Activated naive CD8-positive, alpha-beta T cell treated with anti-CD3 and anti-CD28 coated beads, Interleukin-2, amount 50 U/mL, for 16 hours (primary cell): ENCODE results near the gene GABRB3.

Experiments
- DNase-seq: peaks from one replicate; pipeline ENCODE4 v3.0.0-alpha.2; 2020; ENCODE audit warnings: low read depth, low spot score

The GABRB3 gene

DNA sequence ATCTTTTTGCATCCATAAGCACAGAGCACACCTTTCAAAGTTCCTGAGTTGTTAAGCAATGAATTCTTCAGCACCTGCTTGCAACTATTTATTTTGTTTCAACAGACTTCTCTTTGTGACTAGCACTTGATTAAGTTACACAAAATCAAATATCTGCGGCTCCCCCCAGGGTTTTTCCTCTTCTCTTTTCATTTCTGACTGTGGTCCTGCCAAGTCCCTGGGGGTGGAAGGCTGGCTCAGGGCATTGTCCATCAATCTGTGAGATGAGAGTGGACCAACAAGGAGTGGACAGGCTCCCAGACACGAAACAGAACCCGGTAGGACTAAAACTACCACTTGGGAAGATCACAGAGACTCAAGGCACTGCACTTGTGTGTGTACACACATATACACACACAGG is 96.8 kb downstream of the GABRB3 start:
- DNase-seq, result no peak

DNA sequence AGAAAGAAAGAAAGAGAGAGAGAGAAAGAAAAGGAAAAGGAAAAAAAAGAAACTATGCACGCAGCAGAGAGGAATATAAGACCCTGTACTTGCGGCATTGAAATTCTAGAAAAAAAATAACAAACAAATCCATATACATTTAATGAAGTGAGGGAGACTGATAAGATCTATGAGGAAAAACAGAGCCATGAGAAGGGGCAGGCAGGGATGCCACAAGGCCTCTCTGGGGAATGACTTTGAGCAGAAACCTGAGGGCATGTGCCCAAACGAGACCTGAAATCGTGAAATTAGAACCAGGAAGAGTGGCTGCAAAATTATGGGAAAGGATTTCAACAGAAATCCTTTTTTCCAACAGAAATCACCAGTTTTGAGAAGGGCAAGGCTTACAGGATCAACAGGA is 98.4 kb downstream of the GABRB3 start:
- no peak for DNase-seq

DNA sequence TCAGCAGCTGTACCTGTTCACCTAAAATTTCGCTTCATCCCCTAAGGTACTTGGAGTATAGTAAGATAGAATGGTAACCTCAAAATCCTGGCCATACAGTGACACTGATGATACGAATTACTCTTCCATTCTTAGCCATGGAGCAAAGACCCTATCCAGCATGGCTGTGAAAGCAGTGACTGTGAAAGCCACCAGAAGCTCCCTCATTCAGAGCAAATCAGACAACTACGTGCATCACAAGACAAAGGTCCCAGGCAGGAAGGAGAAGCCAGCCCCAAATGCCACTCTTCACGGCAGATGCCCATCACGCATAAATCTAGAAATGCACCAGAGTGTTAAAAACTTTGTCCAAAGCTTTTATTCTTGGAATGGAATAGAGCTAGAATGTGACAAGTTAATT is 99.4 kb downstream of the GABRB3 start:
- no peak for DNase-seq

DNA sequence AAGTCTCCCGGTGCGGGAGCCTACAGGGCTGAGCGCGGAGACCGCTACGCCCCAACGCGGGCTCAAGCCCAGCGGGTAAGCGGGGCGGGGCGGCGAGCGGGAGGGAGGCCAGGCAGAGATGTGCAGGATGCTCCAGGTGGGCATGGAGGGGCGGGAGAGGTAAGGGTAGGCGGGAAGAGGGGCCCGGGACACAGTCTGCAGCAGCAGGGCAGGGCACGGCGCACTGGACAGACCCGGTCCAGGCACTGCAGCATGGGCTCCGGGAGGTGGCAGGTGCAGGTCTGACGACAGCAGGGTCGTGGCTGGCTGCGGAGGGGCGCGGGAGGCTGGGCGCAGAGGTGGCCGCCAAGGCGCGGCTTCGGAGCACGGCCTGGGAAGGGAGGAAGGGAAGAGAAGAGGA is 102.8 kb downstream of the GABRB3 start:
- DNase-seq, result no peak

DNA sequence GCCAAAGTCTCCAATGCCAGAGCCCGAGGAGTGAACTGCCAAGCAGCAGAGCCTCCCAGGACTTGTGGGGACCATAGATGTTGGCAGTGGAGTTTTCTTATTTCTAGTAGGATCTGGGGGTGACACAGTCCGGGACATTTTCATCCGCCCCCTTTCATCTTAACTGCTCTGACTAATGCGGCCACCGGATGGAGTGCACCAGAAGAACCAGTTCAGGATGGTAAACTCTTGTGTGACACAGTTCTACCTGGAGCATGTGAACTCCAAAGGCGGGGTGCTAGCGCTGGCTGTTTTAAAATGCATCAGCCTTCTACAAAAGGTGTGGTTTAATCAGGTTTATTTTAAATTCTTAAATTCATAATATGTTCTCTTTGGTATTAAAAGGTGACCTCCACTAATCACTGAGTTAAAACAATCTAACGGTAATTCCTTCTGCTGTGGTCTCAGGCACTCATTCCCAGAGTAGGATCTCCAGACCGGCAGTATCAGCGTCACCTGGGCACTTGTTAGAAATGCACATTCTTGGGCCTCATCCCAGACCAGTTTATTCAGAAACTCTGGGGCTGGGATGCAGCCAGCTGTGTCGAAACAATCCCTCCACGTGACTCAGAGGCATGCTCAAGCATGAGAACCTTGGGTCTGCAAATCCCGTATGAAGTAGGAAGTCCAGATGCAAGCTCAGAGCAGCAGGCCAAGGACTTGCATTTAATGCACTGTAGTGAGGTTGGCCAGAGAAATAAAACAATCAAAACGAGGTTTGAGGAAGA is 105.5 kb downstream of the GABRB3 start:
- no peak for DNase-seq

DNA sequence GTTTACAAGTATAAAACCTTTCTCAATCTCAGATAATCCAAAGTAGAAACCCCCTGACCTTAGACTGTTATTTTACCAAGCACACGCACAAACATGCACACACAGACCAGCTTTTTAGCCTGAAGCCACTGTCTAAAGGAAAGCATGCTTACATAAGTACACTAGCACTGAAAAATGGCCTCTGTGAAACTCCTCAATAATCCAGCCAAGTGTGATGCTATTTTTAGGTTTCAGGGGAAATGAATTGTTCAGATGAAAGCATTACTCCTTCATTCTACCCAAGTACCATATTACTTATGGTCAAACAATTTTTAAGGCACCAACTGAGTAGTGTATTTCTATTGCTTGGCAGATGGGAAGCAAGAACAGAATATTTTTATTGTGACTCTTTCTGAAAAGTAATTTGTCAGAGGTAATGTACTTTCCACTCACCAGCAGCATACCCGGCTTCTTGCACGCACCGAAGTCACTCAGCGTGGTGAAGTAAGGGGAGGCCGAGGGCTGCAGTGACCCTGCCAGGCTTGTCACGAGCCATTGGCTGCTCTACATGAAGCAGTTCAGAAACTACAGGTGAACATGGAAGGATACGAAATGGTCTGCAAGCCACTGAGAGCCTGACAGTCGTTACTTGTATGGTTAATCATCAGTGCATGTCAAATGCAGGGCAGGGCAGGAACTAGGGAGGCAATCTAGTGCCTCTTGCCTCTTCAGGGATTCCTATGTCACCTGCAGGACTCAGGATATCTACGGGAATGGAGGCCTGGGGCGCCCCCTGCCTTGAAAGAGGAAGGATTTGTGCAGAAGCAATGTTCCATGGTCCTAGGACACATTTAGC is 106.7 kb downstream of the GABRB3 start:
- no peak for DNase-seq

DNA sequence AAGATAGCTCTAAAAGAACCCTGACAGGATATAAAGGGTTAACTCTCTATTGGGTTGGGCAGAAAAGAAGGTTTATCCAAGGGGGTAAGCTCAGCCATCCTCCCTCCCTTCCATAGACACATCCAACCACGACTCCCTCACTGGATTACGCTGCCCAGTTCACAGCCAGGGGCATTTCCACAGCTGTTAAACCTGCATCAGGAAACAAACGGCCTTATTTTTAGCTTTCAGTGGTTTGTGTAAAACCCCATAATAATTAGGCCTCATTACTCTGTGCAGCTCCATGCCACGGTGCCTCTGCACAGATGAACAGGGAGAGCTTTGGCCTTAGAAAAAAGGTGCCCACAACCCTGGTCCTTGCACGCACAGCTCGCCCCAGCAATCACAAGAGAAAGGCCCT is 110.6 kb downstream of the GABRB3 start:
- DNase-seq, result no peak

DNA sequence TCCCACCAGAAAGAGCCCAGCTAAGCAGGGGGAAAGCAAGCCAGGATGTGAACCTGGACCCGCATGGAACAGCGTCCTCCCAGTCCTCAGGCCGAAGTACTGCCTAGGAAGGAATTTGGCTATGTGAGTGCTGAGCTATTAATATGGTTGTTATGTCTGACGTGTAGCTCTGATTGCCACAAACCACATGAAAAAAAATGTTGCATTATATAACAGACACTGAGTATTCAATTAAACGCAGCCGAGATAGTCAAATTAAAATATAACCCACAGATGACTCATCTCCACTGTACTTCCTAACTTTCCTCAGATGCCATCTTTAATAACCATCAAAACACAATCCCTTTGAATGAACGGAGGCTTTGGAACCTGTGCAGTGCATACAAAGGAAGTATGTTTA is 111.1 kb downstream of the GABRB3 start:
- no peak for DNase-seq

DNA sequence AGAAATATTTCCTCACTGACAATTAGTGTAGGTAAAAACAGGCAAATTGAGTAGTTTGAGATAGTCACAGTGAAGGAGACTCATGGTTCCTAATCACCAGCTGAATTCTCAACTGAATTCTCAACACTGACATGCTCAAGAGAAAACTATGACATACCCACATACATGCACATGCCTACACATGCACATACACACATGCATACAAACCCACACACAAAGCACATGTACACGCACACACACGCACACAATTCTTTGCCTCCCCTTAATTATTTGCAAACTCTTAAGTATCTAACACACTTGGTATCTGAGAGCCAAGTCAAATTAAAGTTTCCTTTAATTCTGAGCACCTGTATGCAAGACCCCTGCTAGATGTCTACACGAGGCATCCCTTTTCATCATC is 111.8 kb downstream of the GABRB3 start:
- DNase-seq, result no peak

DNA sequence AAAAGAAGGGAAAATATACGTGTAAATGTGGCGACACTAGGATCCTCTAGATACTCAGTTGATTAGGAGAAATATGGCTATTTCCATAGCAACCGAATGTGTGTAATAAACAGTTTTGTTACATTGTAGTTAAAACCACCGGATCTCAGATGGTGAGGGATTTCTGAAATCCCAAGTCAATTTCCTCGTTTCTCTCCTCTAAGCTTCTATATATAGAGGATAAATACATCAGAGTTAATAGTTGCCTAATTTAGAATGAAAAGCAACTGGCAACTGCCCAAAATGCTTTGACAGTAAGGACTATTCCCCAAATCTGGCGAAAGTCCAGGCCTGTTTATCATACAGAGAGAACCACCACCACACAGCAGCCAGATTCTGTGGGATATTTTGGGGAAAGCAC is 112.6 kb downstream of the GABRB3 start:
- DNase-seq, result no peak

DNA sequence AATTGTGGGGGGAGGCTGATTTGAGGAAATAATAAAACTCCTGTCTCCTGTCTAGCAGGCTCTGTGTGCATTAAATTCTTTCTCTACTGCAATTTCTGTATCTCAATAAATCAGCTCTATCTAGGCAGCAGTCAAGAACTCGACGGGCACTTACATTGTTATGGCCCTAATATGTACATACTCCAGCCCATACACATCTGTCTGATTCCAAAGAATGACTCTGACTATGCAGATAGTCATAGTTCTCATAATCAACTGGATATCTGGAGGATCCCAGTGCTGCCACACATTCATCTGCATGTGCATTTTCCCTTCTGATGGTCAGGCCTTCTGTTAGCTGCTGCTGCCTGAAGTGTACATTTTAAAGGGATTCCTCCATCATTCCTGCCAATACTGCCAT is 114.6 kb downstream of the GABRB3 start:
- DNase-seq, result no peak

DNA sequence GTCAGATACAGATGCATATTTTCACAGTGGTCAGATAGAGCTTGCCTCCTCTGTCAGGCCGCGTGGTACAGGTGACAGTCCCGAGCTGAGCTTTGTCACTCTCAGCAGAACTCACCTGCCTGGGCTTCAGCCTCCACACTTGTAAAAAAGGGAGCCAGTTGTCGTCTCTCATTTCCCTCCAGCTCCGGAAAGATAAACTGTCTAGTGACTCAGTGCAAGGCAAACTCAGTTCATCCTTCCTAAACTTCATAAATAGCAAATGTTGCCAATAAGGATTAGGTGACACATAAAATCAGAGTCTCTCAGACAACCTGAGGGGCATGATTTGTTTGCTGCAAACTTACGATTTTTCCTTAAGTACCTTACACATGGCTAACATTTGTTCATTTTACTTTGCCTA is 116.8 kb downstream of the GABRB3 start:
- DNase-seq, result no peak

DNA sequence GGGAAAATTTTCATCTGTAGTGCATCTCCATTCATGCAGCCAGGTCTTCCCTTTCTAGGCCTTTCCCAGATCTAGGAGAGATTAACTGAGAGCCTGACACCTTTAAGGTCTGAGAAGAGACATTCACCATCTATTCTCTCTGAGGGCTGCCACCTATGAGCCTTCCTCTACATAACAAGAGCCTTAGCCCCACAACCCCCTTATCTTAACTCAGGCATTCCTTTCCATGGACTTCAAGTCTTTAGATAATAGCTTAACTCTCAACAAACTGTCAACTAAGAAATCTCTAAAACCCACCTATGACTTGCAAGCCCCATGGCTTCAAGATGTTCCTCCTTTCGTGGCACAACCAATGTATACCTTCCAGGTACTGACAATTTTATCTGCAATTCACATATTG is 121.0 kb downstream of the GABRB3 start:
- no peak for DNase-seq

DNA sequence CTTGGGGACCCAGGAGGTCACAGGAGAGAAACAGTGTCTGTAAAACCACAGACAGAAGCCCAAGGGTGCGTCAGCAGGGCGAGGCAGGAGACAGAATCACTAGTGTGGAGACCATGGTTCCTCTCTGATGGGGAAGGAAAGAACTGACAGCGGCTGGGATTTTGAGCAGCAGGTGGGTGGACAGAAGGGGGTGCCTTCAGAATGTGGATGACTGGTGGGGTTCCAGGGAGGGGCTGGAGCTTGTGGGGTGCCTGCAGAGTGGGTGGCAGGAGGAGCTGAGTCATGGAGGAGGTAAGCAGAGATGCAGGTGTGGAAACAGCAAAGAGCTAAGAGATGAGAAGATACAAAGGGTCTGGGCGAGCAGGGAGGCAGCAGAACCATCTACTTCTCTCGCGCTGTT is 124.2 kb downstream of the GABRB3 start:
- DNase-seq, result no peak

DNA sequence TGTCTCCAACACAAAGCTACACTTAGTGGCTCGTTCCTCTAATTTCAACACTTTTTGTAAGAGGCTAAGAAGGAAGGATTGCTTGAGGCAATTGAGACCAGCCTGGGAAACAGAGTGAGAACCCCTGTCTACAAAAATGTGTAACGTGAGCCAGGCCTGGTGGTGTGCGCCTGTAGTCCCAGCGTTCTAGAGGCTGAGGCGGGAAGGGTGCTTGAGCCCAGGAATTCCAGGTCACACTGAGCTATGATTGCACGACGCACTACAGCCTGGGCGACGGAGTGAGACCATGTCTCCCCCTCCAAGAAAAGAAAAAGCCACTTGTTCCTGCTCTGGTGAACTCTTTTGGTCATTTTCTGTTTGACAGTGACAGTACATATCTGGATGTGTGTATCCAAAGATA is 127.9 kb downstream of the GABRB3 start:
- DNase-seq, result no peak

DNA sequence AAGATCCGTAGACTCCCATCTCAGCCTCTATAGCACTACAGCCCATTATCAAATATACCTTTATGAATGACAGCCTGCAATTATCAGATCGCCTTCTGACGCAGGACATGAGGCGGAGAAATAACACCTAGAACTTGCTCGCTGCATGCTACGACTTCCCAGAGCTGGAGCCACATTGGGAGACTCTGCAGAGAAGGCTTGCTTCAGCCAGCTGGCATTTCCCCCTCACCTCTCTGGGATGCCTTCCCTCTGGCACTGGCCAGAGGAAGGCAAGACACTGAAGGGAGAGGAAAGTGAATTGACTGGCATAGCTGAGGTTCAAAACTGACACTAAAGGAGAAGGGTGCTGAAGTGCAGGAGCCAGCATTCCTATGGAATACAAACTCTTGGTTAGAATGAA is 131.7 kb downstream of the GABRB3 start:
- no peak for DNase-seq

DNA sequence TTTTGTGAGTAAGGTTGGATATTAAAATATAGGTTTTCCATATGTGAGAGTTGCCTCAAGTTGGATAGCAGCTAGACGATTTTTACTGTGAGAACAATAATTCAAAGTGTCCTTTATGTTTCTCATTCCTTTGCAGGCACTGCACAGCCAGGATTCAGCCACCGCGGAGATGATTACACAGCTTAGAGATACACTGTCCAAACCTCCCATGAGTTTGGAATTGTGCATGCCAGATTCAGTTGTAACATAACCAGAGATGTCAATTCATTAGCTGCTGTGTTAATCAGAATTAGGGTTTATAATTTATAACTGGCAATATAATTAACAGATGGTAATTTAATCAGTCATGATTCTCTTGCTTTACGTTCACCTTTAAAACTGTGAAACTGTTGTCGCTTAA is 132.3 kb downstream of the GABRB3 start:
- no peak for DNase-seq

DNA sequence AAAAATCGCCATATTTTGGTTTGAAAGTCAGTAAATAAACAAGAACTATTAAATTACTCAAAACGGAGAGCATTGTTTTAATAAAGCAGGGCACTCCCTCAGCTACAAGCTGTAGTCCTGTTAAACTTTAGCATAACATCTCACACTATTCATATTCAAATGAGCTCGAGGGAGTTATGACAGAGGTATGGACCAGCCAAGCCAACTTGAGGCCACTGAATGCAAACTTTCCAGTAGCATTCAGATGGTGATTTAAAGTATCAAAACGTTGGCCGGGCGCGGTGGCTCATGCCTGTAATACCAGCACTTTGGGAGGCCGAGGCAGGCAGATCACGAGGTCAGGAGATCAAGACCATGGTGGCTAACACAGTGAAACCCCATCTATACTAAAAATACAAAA is 132.9 kb downstream of the GABRB3 start:
- DNase-seq, result no peak

DNA sequence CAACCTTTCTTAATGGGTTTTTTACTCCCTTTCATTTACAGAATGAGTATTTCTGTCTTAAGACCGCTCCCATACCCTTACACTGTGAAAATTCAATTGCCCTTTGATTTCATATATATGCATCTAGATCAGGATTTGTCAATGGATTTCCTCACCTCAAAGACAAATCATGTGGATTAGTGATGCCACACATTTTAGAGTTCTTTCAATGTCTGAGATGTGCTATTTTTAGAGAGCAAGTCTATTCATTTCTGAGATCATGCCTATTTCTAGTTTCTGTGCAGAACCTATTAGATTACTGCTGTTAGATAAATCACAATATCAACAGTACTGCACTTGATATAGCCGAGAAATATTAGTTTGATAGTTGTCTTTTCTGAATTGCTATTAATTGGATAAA is 137.3 kb downstream of the GABRB3 start:
- DNase-seq, result no peak

DNA sequence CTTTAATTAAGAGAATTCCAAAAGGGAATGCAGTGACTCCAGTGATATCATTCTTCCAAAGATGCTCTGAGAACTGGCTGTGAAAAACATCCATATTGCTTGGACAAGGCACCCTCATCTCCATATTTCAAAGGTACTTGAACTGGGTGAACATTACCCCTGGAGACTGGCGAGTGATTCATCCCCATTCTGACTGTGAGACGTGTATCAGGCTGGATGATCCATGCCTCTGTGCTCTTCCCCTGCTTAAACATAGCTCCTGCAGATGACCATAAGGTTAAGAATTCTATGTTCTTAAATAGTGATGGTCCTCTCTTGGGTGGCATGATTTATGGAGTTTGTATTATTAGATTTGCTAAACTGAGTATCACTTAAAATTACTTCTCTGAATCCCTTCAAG is 137.8 kb downstream of the GABRB3 start:
- DNase-seq, result no peak

DNA sequence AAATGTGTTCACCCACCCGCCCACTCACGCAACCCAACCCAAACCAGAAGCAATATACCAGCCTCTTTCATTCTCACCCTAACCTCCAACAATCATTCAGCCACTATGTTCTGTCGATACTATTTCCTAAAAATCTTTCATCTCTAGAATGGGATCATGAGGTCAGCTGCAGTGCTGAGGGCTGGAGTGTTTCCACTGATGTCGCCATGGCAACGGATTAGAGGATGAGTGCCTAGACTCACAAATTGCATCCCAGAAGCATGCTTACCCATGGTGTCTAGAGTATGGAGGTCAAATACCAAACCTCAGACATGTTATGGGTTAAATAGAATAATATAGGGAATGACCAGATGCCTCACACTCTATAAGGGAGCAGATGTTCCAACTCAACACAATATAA is 138.5 kb downstream of the GABRB3 start:
- DNase-seq, result no peak

DNA sequence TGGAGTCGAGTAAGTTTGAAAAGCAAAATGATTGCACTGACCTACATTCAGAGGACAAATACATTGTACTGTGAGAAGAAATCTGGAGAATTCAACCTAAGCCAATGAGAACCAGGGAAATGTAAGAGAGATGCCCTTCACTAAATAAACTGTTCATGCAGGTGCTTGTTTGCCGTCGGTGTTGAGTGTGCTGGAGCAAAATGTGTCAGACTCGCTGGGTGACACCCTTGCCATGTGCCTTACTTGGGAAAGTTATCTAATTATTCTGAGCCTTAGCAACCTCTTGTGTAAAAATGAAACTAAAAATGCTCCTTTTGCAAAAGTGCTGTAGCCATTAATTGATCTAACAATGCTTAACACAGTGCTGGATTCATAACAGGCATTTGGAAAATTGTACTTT is 140.4 kb downstream of the GABRB3 start:
- DNase-seq, result no peak

DNA sequence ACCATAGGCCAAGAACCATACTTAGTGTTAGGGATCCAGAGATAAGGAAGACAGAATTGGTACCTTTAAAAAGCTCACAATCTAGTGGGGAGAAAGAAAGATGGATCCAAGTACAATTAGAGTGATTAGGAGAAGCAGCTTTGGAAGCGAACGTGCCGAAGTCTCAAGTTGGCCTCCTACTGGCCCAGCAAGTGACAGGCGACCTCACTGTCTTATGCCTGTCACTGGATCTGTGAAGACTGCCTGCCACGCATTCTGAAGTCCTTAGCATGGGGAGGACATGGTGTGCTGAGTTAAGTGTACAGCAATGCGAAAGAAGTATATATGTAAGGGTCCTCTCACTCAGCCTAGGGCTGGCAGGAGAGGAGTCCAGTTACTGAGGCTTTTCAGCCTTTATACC is 141.0 kb downstream of the GABRB3 start:
- DNase-seq, result no peak
